Stimulated activated CD4-positive, alpha-beta T cell treated with anti-CD3 and anti-CD28 coated beads, Interleukin-1b, Interleukin-23, amount 100 ng/mL, for 4 hours (primary cell): Measurements from ENCODE around the gene CHRNA9.
"Not testable (repeated sequence)": the region's sequence is repeated elsewhere in the genome, so short reads cannot be mapped to it uniquely, and the experiment has no call there.

Experiments used
- DNase-seq, 2 donors: peaks; one replicate each; pipeline ENCODE4 v3.0.0-alpha.2; 2020; ENCODE audit warnings: low read depth in 2 of 2

CHRNA9 gene

DNA sequence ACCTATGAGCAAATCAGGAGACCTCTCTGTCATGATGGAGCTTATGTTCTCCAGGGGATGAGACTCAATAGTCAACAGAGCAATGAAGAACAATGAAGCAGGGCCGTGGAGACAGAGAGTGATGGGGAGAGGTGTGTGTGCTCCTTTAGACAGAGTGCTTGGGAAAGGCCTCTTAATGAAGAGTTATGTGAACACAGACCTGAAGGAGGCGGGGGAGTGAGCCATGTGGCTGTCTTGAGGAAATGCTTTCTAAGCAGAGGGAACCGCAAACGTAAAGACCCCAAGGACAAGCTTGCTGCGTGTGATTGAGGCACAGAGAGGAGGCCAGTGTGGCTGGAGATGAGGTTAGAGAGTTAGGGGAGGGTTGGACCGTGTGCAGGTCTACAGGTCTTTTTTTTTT lies 53.1 kb downstream of the CHRNA9 start:
- no peak for DNase-seq

DNA sequence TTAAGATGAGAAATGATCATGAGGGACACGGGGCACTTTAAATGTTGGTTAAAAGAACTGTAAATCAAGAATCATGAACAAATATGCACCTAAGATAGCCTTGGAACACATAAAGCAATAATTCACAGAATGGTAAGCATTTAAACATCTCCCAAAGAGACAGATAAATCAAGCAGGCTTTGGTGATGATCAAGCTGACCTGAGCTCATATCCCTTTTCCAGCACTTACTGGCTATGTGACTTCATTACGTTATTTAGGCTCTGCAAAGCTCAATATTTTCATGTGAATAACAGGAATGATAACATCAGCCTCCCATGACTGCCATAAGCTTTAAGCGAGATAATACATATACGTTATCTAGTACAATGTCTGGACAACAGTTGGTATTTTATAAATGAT lies 54.9 kb downstream of the CHRNA9 start:
- DNase-seq = no peak

DNA sequence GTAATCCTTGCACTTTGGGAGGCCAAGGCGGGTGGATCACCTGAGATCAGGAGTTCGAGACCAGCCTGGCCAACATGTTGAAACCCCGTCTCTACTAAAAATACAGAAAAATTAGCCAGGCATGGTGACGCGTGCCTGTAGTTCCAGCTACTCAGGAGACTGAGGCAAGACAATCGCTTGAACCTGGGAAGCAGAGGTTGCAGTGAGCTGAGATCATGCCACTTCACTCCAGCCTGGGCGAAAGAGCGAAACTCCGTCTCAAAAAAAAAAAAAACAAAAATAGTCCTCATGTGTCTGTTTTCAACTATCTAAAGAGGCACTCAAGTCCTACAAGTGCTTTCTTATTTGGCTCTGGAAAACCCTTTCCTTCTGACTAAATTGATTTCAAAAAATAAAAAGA lies 57.1 kb downstream of the CHRNA9 start:
- not testable (repeated sequence) for DNase-seq

DNA sequence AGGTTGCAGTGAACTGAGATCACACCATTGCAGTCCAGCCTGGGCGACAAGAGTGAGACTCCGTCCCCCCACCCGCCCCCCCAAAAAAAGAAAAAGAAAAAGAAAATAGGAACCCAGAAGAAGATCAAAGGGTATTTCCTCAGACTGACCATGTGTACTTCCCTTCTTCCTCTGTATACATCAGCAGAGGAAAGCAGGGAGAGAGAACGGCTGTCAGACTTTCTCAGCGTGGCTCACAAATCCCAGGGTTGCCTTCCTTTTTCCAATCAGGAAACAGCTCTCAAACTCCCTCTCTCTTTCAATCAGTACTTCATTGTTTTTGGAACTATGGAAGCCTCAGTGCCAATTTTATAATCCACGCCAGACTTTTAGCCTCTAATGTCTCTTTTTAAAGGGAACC lies 59.1 kb downstream of the CHRNA9 start:
- DNase-seq = no peak

DNA sequence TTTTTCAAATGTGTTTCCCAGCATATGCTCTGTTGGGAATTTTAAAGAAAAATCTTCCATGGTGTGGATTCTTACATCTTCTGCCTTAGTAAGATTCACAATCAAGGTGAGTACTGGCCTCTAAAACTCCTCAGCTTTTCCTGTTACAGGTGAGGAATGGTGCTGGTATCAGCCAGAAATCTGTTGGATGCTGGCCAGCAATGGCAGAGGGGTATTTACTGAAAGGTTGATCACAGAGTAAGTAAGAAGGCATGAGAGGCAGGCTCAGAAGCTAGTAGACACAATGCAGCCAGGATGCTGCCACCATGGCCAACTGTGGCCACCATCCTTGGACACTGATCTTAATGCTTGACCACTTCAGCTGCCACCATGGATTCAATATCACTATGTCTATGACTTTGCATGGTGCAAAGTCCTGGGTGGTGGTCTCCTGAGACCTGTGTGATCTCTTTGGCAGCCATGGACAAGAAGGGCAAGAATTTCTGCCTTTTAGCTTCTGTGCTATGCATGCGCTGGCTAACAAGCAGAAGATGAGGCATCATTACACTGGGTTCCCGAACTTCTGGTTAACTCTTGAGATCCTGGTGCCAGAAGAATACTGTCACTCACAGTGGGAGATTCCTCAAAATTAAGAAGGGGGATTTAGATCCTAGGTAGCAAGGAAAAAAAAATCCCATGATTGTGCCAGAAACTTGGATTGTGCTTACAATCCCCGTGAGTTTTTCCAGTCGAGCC lies 60.2 kb downstream of the CHRNA9 start:
- no peak for DNase-seq

DNA sequence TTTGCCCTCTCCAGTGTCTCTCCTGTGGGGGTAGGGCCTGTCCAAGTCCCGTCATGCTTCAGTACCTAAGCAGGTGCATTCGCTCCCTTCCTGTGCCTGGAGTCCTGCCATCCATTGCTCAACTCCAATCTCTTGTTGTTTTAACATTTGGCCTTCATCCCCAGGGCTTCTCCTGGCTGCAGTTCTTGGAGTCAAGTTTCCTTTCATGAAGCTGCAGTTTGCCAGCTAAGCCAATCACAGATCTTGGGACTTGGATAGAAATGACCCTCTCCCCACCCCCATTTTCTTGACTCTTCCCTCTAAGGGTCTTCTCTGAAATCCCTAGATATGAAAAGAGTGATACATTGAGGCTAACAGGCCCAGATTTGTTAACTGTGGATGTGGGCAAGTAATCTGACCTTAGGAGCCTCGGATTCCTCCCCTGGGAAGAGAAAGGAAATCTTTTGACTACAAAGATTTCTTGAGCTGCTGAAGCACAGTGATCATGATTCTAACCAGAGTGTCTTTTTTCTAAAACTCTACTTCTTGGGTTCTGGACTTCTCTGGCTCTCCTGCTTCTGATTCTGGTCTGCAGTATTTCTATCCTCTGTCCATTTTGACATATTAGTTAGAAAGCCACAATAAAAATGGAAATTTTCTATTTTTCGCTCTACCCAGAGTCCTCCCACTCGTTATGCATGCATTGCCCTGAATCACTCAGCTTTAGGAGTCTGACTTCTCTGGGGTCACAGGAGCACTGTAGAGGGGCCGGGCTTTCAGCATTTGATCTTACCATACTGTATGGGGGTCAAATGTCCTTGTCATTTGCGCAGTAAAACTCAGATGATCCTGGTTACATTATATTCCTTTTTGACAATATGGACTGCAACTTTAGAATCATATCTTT lies 61.0 kb downstream of the CHRNA9 start:
- no peak for DNase-seq

DNA sequence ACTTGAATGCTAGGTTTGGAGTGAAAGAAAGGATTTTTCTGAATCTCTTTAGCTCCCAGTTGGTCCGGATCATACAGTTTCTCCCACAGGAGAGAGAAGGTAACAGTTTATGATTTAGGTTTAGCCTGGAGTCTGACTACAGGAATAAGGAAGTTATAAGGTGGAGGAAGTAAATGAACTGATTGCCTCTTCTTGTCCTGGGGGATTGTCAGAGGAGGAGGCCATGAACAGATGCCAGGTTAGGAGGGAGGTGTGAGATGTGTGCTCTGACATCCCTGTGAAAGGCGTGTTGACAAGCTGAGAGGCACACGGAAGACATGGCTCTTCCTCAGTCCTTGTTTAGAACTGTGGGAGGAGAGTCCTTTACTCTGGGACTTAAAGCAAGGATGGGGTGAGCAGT lies 64.4 kb downstream of the CHRNA9 start:
- DNase-seq = no peak

DNA sequence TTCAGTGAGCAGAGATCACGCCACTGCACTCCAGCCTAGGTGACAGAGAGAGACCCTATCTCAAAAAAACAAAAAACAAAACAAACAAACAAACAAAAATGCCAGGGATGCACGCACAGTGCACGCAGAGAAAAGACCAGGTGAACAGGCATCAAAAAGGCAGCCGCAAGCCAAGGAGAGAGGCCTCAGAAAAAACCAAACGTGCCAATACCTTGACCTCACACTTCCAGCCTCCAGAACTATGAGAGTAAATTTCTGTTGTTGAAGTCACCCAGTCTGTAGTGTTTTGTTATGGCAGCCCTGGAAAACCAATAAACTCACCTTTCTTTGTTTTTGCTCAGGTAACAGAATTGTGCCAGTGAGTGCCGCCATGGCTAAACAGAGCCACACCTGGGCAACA lies 66.0 kb downstream of the CHRNA9 start:
- DNase-seq = no peak

DNA sequence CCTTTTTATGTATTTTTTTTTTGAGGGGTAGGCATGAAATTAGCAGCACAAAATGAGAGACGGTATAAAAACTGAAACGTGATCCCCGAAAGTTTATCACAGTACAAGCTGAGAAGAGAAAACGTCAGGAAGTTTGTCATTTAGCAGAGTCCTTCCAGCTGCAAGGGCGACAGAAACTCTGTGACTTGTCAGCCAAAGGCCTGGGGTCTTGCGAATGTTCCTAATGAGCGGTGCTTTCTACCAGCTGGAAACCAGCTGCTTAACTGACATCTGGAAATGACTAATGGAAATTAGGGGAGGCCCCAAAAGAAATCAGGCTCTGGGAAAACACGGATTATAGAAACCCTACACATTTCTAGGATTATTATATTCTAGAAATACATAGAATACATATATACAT lies 66.5 kb downstream of the CHRNA9 start:
- no peak for DNase-seq

DNA sequence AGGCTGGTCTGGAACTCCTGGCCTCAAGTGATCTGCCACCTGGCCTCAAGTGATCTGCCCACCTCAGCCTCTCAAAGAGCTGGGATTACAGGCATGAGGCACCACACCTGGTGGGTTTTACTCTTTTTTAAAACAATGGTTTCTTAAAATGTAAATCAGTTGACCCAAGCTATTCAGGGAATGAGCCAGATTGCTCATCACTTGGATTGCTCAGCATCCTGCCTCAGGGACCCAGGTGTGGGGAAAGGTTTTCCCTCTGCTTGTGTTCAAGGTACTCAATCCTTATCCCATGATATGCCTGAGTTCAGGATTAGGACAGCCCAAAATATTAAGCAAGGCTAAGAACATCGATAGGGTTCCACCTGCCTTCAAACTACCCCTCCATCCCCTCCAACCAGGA lies 67.4 kb downstream of the CHRNA9 start:
- no peak for DNase-seq

DNA sequence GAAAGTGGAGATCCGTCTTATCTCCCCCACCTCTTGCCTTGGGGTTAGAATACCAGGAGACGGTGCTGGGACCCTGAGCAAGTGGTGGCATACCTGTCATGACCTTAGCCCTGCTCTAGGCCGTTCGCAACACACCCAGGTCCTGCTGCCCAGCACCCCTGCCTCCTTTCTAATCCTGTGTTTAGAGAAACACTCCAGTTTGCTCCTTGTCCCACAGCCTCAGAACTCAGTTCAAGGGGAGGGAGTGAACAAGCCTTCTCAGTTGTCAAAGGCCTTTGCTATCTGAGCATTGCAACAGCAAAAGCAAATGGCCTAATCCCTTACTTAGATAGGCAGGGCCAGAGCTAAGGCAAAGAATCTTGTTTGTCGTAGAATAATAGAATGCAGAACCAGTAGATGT lies 67.9 kb downstream of the CHRNA9 start:
- DNase-seq = no peak
